Stimulated activated CD4-positive, alpha-beta T cell treated with anti-CD3 and anti-CD28 coated beads, TNF-alpha, amount 100 ng/mL, for 4 hours (primary cell): Measurements from ENCODE around the gene PLA2G3.
"Not testable (repeated sequence)": the region's sequence is repeated elsewhere in the genome, so short reads cannot be mapped to it uniquely, and the experiment has no call there.

Experiments
- DNase-seq, 3 experiments: peaks; one replicate each; pipeline ENCODE4 v3.0.0-alpha.2; 2020; ENCODE audit warnings: low read depth in 3 of 3

Gene PLA2G3, protein sequence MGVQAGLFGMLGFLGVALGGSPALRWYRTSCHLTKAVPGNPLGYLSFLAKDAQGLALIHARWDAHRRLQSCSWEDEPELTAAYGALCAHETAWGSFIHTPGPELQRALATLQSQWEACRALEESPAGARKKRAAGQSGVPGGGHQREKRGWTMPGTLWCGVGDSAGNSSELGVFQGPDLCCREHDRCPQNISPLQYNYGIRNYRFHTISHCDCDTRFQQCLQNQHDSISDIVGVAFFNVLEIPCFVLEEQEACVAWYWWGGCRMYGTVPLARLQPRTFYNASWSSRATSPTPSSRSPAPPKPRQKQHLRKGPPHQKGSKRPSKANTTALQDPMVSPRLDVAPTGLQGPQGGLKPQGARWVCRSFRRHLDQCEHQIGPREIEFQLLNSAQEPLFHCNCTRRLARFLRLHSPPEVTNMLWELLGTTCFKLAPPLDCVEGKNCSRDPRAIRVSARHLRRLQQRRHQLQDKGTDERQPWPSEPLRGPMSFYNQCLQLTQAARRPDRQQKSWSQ

DNA sequence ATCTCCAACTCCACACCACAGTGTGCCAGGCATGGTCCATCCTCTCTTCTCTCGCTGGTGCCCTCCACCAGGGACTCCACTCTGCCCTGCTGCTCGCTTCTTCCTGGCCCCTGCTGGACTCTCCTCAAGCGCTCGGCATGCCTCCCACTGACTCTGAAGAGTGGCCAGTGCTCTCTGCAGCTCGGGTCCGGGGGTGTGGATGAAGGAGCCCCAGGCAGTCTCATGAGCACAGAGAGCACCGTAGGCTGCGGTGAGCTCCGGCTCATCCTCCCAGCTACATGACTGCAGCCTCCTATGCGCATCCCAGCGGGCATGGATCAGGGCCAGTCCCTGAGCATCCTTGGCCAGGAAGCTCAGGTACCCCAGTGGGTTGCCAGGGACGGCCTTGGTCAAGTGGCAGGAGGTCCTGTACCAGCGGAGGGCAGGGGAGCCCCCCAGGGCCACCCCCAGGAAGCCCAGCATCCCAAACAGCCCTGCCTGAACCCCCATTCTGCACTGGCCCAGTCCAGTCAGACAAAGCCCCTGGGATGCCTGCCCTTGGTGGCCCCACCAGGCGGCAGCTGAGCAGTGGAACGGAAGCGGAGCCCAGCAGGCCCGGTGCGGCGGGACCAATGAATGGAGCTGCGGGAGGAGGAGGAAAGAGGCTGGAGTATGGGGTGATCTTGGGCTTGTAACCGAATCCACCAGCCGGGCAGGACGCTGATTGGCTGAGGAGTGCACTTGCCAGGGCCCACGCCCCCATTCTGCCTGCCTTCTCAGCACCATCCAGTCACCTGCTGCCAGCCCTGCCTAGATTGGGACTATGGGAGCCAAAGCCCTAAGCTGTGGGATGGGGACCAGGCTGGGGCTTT lies at the start of gene PLA2G3:
TSS of gene PLA2G3 (minus strand) at position 643 of the 851 bp plus-strand sequence. CDS start at position 489, 154 bp downstream.
- no peak for DNase-seq

DNA sequence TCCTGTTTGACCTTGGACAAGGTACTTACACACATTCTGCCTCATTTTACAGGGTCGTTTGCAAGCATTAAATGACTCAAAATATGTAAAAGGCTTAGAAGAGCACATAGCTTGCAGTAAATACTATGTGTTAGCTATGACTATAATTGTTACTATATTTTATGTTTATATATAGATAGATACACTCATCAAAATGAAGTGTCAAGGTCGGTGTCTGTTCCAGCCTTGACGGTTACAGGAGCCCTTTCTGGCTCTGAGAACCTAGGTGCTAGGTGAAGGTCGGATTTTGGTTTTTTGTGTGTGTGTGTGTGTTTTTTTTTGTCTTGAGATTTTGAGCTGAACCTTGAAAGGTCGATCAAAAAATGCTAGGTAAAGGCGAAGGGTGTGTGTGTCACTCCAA lies 47.3 kb upstream of the PLA2G3 start:
- DNase-seq = no peak

DNA sequence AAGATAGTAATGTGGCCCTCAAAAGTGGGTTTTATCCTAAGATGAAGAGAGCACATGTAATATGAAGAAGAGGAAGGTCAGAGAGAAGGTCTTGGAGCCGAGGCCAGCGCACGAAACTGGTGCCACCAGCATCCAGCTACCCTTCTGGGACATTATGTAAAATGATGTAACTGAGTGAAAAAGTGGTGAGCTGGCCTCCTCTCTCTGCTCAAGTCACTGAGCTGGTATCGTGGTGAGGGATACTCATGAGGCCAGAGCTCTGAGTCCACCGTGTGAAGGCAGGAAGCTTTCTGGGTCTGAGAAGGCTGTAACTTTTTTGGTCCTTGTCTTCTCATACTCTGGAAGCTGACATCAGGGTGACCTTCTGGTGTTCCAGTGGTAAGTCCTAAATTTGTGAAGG lies 44.7 kb upstream of the PLA2G3 start:
- no peak for DNase-seq

DNA sequence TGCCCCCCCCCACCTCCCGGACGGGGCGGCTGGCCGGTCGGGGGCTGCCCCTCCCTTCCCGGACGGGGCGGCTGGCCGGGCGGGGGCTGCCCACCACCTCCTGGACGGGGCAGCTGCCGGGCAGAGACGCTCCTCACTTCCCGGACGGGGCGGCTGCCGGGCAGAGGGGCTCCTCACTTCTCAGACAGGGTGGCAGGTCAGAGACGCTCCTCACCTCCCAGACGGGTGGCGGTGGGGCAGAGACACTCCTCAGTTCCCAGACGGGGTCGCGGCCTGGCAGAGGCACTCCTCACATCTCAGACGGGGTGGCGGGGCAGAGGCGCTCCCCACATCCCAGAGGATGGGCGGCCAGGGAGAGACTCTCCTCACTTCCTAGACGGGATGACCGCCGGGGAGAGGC lies 43.7 kb upstream of the PLA2G3 start:
- no peak for DNase-seq

DNA sequence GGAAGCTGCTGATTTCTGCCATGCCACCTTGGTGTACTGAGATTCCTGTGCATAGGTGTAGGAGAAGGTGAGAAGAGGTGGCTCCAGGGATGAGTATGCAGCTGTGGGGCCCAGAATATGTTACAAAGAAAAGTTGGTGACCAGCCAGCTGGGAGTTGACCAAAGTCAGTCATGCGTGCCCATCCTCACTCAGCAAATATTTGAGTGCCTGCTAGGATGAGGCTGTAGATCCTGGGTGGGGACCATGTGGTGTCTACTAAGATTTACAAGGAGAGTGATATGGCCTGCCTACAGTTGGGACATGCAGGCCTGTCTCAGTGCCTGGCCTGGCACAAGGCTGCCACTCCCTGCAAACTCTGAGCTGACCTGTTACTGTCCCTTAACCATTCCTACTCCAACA lies 39.0 kb upstream of the PLA2G3 start:
- DNase-seq = no peak

DNA sequence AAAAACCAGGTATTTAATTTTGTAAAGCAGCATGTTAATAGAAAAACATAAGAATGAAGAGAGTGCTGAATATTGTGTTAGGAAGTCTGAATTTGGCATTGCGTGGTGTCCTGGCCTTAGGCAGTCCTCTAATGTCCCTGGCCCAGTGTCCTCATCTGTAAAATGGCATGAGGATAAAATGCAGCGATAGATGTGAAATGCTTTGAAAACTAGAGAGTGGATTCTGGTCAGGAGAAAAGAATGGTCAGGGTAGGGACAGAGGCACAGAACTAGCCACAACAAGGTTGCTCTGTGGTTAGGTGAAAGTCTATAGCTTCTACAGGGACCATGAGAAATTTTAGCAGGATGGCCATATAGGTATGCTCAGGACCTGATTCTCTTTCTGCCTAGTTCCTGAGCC lies 38.6 kb upstream of the PLA2G3 start:
- no peak for DNase-seq

DNA sequence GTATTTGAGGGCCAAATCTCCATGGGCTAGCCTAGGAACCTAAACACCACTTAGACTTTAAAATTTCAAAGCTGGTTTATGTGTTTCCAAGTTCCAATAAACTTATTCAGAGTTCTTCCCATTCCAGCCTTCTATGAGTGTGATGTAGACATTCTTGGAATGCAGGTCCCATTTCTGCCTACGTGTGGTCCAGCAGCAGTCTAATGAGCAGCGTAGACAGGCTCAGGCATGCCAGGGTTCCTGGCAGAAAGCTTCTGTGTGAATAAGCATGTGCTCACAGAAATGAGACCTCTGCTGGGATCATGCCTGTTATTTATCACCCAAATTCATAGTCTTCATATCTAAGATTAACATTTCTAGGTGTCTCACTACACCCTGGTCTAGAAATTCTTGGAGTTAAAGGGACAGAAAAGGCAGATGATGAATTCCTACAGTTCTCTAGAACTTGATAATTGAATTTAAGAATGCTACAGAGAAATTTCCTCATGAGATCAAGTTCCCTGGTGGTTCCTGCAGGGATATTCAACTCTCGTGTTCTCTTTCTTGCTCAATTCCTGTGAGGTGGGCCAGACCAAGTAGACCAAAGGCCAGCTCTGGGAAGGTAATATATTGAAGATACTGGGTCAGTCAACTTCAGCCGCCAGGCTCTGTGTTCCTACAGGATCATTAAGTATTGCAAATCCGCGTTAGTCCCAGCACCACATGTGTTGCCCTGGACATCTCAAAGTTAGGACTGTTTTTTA lies 37.3 kb upstream of the PLA2G3 start:
- no peak for DNase-seq

DNA sequence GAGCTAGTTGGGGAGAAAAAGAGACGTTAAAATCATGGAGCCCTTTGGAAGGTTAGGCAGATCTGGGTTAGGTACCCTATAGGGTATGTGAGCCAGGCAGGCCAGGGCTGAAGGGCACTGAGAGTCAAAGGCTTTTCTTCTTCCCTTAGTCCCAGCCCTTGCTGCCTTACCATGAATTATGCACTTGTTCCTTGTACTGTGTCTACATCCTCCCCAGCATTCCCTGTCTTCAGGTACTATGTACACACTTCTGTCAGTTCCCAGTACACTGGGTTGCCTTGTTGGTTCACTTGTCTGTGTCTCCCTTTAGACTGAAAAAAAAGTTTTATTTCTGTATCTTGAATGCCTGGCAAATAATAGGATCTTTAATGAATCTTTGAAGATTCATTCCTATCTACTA lies 36.6 kb upstream of the PLA2G3 start:
- no peak for DNase-seq

DNA sequence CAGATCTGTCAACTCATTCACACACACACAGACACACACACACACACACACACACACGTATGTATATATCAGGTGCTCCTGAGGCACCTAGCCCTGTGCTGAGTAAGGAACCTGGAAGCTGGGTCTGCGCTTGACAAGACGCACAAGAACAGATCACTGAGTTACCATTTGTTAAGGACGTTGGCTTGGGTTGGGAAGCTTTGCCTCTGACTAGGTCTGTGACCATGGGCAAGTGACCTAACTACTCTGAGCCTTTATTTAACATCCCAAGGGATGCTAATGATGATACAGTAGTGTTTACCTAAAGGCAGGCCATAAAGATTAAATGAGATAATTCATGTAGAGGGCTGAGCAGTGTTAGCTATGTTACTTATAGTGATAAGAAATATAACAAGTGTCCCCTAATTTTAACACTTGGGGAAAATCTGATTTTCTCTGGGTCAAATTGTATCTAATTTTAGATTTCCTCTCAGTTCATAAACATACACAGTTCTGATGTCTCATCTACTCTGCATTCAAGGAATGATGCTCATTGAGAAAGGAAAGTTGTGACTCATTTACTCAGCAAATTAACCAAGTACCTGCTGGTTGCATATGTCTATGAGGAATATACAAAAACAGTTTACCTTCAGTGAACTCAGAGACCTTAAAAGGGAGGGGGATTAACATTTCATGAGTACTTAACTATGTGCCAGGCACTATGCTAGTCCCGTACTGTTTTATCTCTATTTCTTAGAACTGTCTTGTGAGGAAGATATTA lies 33.3 kb upstream of the PLA2G3 start:
- no peak for DNase-seq

DNA sequence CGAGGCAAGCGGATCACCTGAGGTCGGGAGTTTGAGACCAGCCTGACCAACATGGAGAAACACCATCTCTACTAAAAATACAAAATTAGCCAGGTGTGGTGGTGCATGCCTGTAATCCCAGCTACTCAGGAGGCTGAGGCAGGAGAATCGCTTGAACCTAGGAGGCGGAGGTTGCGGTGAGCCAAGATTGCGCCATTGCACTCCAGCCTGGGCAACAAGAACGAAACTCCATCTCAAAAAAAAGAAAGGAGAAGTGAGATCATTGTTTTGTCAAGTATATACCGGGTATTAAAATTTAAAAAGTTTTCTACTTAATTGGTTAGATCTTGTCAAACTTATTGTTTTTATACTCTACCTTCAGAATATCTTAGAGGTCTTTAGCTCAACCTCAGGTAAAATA lies 31.4 kb upstream of the PLA2G3 start:
- DNase-seq = not testable (repeated sequence)

DNA sequence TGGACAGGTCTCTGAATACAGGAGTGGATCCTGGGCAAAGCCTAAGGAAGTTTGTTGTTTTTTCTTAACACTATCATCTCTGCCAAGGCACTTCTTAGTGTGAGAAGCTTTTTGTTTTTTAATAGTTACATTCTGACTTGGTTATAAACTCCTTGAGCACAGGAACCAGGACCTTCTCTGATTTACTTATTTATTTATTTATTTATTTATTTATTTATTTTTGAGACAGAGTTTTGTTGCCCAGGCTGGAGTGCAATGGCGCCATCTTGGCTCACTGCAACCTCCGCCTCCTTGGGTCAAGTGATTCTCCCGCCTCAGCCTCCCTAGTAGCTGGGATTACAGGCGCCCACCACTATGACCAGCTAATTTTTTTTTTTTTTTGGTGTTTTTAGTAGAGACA lies 30.7 kb upstream of the PLA2G3 start:
- DNase-seq = no peak

DNA sequence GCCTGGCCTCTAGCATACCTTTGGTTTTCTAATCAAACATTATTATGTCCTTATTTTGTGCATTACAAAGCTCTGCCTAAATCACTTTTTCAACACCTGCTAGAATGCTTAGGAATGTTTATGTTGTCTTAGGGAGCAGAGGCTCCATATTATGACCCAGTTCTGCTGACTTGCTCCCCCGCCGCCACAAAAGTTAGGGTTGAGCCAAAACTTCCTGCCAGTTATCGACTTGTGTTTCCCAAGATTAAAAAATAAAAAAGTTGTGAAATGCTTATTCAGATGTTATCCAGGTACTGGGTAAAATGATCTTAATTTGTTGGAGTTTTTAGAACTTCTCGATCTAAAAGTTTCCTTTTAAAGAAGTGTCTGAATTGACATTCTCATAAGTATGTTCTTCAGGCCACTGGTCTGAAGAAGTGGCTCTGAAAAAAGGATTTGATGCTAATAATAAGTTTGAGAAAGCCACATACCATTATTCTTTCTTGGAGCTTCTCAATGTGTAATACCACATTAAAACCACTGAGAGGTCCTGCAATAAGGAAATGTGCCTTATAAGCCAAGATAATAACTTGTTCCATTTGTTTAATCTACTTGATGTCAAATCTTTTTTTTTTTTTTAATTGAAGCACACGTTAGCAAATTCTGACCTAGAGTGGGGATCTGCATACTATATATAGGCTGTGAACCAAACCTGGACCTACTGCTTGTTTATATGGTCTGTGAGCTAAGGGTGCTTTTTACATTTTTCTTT lies 21.9 kb upstream of the PLA2G3 start:
- no peak for DNase-seq

DNA sequence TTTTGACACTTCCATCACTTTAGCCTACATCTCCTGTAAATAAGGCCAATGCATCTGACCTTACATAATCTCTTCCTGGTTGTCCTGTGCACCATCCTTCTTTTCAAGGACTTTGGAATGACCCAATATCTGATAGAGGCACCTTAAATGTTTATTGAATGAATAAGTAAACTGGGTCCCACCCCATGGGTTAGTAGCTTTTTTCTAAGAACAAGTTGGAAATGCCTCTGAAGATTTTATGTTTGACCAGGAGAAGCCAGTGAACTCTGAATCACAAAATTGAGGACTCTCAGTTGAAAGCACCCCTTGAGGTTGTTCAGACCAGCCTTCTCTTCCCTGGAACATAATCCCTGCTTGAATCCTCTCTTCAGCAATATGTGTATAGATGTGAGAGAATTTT lies 21.1 kb upstream of the PLA2G3 start:
- DNase-seq = no peak

DNA sequence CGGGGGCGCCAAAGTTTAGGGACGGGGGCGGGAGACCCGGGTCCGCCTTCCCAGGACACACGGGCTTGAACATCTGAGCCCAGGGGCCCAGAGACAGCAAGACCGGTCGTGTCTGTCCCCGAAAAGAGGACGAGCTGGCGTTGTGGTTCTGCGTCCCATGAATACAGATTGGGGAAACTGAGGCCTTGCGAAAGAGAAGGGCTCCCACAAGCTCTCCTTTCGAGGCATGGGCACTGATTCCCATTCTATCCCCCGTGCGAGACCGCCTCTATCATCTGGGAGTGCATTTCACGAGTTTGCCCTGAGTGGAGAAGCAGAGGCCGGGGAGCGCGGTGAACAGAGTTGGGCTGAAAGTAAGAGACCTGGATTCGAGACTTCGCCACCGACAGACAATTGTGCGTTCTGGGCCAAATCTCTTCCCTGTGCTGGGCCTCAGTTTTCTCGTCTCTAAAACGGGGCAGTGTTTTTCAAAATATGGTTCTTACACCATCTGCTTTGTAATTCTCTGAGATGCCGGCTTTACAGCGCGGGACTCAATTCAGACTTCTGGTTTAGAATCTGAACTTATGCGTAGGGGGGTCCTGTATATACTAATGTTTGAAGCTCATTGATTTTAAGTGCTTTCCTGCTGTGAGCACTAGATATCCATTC lies 20.1 kb upstream of the PLA2G3 start:
- DNase-seq = no peak

DNA sequence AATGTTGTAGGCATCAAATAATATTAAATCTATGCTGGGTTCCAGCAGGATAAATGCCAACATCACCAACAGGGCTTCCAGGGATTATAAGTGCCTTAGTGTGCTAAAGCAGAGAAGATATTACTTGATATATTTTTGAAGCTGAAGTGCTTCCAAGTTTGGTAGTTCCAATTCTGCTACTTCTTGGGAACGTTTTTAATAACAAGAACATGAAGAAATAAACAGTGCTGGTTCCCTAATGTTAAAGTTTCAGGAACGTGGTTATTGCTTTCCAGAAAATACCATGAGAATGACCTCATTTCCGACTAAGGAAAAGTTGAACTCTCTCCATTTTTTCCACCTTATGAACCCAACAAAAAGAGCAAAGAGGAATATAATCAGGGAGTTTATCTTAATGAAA lies 15.1 kb upstream of the PLA2G3 start:
- DNase-seq = no peak

DNA sequence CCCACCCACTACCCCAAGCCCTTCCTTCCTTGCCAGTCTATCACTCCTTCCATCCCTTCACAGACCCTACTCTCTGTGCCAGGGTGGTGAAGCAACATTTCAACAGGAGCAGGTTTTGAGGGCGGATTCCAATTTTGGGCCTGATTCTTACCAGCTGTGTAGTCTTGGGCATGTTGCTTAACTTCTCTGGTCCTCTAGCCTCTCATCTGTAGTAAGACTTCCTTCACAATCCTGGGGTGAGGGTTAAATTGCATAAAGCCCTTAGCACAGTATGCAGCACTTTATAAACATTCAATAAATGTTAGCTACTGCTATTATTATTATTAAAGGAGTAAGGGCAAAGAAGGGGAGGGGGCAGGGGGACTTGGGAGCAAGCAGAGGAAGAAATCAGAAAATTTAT lies 14.7 kb upstream of the PLA2G3 start:
- DNase-seq = no peak

DNA sequence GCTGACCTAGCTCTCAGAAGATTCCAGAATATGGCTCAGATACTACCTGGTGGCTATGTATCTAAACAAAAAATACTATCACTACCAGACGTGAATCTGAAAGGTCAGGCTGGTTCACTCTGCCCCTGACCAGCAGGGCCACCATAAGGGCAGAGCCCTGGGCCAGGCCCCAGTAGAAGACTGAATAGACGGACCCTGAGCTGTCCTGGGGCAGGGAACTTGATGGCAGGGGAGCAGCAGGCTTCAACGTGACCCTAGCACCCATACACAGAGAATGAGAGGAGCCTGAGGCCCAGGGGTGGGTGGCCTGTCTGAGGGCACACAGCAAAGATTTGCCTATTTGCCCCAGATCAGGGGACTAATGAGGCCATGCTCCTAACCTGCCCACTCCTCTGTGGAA lies 13.0 kb upstream of the PLA2G3 start:
- no peak for DNase-seq

DNA sequence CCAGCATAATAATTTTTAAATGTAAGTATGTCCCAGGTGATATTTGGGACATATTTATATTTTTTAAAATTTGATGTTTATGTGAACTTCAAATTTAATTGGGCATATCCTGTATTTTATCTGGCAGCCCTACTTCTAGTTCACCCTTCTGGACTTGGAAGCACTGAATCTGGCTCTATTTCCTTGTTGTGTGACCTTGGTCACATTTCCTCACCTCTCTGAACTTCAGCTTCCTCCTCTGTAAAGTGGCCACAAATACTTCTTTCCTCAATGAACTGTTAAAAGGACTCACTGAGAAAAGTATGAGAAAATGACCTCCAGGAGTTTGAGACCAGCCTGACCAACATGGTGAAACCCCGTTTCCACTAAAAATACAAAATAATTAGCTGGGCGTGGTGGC lies 11.6 kb upstream of the PLA2G3 start:
- no peak for DNase-seq

DNA sequence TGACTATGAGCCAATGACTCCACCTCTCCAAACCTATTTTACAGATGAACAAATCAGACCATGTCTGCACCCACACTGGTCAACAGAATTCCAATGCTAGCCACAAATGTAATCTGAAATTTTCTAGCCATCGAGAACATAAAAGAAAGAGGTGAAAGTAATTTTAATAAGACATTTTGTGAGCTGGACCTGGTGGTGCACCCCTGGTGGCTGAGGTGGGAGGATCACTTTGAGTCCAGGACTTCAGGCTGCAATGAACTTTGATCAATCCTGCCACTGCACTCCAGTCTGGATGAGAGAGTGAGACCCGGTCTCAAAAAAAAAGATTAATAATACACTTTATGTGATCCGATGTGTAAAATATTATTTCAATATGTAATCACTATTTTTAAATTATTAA lies 10.3 kb upstream of the PLA2G3 start:
- DNase-seq = no peak

DNA sequence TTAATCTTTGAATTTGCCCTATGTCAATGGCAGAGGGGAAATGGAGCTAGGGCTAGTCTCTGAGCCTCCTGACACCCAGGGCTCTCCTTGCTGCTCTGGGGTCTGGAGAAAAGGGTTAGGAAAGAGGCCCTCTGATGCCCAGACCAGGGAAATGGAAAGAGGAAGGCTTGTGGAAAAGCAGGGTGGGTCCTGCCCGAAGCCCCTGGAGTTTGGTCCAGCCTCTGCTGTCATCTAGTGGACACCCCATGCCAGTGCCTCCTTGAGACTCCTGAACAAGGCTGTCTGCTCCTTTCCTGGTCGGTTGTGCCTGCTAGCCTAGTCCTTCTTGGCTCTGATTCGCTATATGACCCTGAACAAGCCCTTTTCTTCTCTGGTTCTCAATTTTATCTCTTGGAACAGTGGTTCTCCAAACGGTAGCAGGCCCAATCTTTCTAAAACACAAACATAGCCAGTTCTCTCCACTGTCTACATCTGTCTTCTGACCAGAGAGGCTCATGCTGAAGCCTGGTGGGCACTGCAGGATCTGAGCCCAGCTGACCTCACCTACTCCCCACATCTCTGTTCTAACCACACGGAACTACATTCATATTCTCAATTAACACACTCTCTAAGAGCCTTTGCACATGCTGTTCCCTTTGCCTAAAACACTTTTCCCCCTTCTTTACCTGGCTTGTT lies 8.8 kb upstream of the PLA2G3 start:
- DNase-seq = no peak
